Activated naive CD8-positive, alpha-beta T cell treated with anti-CD3 and anti-CD28 coated beads, Interleukin-2, amount 50 U/mL, for 16 hours (primary cell): ENCODE results near the gene DISP2.

Experiments used
- DNase-seq: peaks from one replicate; pipeline ENCODE4 v3.0.0-alpha.2; 2020; ENCODE audit warnings: low read depth, low spot score

Gene DISP2

GRCh38 chr15:40365624-40366456, 7.8 kb downstream of the DISP2 start:
- DNase-seq = no peak

DNA sequence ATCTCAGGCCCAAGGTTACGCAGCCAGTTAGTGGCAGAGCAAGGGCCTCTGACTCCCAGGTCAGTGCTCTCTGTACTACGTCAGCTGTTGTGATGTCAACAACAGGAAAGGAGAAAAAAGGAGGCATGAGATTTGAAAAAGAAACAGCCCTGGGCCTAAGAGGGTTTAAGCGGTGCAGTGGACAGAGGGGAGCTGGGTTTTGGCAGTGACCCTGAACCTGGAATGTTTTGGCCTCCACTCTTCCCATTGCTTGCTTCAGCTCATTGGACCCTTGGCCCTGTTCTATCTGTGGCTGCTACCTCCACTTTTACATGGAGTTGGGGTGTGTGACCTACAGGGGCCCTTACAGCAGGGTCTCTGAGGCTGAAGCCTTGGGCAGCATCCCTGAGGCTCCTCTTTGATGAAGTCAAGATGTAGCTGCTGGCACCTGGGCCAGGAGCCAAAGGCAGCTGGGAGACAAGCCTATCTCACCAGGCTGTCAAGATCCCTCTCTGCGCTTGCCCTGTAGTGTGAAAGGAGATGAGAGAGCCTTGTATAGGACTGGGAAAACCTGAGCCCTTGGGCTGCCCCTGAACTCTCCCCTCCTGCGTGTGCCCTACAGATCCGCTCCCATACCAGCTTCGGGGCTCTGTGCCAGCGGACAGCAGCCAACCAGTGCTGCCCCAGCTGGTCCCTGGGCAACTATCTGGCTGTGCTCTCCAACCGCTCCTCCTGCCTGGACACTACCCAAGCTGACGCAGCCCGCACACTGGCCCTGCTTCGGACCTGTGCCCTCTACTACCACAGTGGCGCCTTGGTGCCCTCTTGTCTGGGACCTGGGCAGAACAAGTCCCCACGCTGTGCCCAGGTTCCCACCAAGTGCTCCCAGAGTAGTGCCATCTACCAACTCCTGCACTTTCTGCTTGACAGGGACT, 8.7 kb downstream of the DISP2 start:
- no peak for DNase-seq

GRCh38 chr15:40367371-40367685, 9.3 kb downstream of the DISP2 start:
- no peak for DNase-seq

GRCh38 chr15:40367686-40368611, 9.9 kb downstream of the DISP2 start:
- peak; percentile 57 for DNase-seq

GRCh38 chr15:40368719-40369473, 10.9 kb downstream of the DISP2 start:
- no peak for DNase-seq

GRCh38 chr15:40369474-40369869, 11.5 kb downstream of the DISP2 start:
- no peak for DNase-seq

- no peak for DNase-seq
Observed at GRCh38 chr15:40369971-40370370, 12.0 kb downstream of the DISP2 start.

DNA sequence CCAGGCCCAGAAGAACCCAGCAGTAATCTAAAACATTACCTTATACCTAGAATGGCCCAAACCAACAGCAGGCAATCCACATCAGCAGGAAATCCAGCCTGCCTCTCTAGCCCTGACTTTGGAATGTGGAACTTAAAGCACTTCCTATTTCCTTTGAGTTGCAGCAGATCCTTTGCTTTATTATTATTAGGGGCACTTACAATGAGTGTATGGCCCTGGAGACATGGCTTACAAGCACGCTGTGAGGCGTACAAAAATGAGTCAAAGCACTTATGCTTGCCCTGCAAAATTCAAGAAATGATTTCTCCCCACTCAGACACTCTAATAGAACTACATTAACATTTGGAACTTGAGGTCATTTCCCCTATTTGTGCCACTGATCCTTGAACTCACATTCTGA, 15.0 kb downstream of the DISP2 start:
- DNase-seq = no peak

- no peak for DNase-seq
Observed at GRCh38 chr15:40377606-40378005, 19.6 kb downstream of the DISP2 start.

GRCh38 chr15:40379374-40379773, 21.4 kb downstream of the DISP2 start:
- DNase-seq = no peak

- DNase-seq = no peak
Observed at GRCh38 chr15:40379853-40380252, 21.8 kb downstream of the DISP2 start.

GRCh38 chr15:40380636-40381035, 22.6 kb downstream of the DISP2 start:
- no peak for DNase-seq

- no peak for DNase-seq
Observed at GRCh38 chr15:40381818-40382529, 24.0 kb downstream of the DISP2 start.

GRCh38 chr15:40382580-40383456, 24.8 kb downstream of the DISP2 start, which contains the start of gene KNSTRN:
Gene KNSTRN (plus strand): TSS chr15:40382721. CDS start chr15:40382836, 115 bp downstream.
- DNase-seq = peak; percentile 89

DNA sequence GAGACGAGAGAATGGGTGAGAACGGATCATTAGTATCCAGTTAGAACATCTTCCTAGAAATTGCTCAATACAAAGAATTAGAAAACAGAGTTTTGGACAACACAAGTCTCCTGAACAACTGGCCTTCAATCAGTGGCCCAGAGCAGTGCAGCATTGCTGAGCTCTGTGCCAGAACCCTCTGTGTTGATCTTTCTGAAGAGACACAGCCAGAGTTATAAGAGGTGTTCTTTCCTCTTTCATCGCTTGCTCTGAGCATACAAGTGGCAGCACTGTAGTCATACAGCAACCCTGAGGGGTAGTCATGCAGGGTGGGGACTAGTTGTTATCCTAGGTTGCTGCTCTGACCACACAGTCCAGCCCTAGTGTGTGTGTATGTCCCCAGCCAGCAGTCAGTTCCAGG, 28.5 kb downstream of the DISP2 start:
- no peak for DNase-seq

DNA sequence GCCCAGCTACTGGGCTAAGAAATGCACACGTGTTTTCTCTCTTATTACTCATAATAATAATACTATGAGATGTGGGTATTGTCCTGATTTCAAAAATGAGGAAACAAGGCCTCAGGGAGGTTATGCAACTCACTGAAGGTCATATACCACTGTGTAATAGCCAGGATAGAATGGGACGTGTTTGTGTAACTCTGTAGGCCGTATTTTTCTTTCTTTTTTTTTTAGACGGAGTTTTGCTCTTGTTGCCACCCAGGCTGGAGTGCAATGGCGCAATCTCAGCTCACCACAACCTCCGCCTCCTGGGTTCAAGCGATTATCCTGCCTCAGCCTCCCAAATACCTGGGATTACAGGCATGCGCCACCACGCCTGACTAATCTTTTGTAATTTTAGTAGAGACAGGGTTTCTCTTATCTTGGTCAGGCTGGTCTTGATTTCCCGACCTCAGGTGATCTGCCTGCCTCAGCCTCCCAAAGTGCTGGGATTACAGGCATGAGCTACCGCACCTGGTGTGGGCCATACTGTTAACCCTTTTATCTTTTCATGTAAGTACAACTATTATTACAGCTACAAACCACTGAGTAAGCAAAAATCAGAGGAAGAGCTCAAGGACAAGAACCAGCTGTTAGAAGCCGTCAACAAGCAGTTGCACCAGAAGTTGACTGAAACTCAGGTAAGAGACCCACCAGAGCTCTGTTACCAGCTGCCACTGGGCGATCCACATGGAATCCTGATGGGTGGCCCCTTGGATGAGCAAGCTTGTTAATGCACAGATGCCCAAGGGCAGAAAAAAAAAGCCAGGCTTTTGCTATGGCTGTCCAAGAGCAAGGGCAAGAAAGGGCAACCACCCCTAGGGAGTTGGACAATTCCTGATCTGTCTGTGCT, 31.2 kb downstream of the DISP2 start:
- DNase-seq = no peak

DNA sequence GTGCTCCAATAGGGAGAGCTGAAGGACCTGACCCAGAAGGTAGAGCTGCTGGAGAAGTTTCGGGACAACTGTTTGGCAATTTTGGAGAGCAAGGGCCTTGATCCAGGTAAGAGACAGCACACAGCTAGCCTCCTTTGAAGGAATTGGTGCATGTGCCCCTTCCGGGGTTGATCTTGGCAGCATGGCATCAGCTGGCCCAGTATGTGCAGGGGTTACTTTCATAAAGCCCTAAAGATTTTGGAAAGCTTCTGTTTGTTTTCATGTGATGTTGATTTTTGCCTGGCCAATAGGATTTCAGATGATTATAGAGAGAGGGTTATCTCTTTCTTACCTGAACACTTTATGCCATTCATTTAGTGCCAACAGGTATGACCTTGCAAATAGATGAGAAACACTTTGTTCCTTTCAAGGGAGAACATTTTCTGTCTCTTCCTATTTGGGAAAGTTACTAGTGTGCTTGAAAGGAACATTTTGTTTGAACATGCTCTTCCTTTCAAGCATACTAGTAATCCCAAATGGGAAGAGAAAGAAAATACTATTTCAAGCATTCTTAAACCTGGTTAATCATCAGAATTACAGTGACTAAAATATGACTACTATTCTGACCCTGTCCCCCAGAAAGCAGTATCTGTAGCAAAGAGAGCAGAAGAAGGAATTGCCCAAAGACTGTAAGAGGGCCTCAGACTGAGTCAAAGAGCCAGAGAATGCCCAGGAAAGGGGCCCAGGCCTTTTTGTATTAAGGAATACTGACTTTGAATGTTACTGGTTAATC, 32.0 kb downstream of the DISP2 start:
- no peak for DNase-seq
